ENCODE data around the gene E2F2.
A peak's percentile ranks its signal among the peaks of the same experiment; 100 is the strongest.

E2F2 gene

GRCh38 chr1:23473037-23473800 lies 57.8 kb downstream of the E2F2 start:
- peak overlapping the region; percentile 23; the same call in 1 of the 2 replicates for H3K27ac ChIP-seq
- TF ChIP-seq, protein P1, sequence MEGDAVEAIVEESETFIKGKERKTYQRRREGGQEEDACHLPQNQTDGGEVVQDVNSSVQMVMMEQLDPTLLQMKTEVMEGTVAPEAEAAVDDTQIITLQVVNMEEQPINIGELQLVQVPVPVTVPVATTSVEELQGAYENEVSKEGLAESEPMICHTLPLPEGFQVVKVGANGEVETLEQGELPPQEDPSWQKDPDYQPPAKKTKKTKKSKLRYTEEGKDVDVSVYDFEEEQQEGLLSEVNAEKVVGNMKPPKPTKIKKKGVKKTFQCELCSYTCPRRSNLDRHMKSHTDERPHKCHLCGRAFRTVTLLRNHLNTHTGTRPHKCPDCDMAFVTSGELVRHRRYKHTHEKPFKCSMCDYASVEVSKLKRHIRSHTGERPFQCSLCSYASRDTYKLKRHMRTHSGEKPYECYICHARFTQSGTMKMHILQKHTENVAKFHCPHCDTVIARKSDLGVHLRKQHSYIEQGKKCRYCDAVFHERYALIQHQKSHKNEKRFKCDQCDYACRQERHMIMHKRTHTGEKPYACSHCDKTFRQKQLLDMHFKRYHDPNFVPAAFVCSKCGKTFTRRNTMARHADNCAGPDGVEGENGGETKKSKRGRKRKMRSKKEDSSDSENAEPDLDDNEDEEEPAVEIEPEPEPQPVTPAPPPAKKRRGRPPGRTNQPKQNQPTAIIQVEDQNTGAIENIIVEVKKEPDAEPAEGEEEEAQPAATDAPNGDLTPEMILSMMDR (conservative IDR thresholded peaks at IDR 0.05) = no peak

GRCh38 chr1:23472351-23473036 lies 58.5 kb downstream of the E2F2 start:
- TF ChIP-seq, protein P1 (conservative IDR thresholded peaks at IDR 0.05) = no peak
- peak overlapping the region; percentile 23; the same call in 1 of the 2 replicates for H3K27ac ChIP-seq

- peak overlapping the region; percentile 23 for H3K27ac ChIP-seq
- TF ChIP-seq, protein P1 (conservative IDR thresholded peaks at IDR 0.05) = no peak
These were observed 59.5 kb downstream of the E2F2 start for GRCh38 chr1:23471473-23472075.

DNA sequence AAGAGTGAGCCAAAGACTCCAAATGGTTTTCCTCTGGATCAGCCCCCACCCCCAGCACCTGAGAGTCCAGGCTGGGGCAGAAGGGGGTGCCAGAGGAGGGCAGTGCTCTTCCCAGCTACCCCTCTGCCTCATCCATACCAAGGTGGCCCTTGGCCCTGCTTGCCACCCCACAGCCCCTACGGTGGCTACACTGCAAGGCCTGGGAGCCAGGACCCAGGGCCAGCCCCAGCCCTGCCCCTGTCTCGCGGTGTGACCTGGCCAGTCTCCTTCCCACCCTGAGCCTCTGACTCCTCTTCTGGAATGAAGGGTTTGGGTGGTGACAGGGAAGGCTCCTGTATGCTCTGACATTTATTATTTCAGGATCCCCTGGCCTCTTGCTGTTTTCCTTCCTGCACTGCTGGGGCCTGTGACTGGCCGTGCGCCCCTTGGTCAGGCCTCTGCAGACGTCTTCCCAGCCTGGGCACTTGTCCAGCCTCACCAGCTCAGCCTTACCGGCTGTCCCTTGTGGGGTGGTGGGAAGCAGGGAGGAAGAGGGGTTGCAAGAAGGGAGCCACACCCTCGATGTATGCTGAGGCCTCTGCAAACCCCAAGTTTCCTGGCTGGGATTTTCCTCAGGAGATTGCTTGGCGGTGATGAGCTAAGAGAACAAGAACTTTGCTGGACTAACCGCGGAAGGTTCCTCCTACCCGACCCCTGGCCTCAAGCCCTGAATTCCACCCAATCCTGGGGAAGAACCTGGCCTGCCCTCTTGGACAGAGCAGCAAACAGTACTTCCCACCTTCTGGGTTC lies 60.6 kb downstream of the E2F2 start:
- H3K27ac ChIP-seq = no peak overlapping the region
- TF ChIP-seq, protein P1 (conservative IDR thresholded peaks at IDR 0.05) = no peak

DNA sequence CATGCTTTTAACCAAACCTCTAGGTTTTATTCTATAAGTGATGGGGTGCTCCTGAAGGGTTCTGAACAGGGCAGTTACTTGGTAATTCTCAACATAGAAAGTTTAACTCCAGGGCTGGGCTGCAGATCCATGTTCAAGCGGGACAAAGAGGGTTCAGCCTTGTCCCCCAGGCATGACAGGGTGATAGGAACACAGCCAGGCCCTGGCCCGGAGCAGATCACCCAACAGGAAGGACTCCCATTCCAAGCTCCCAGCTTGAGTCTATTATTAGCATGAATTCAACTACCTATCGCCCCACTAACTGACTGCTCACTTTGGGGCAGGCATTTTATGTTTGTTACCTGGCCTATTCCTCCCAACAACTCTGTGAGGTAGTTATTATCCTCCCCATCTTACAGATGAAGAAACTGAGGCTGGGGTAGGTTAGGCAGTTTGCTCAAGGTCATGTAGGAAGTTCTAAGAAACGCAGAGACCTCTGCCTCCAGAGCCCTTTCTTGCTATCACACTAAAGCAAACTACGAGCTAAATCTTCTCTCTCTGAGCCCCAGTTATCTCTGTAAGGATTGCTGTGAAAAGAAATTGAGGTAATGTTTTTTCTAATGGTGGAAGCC lies 61.6 kb downstream of the E2F2 start:
- no peak overlapping the region for H3K27ac ChIP-seq
- TF ChIP-seq, protein P1 (conservative IDR thresholded peaks at IDR 0.05) = no peak

DNA sequence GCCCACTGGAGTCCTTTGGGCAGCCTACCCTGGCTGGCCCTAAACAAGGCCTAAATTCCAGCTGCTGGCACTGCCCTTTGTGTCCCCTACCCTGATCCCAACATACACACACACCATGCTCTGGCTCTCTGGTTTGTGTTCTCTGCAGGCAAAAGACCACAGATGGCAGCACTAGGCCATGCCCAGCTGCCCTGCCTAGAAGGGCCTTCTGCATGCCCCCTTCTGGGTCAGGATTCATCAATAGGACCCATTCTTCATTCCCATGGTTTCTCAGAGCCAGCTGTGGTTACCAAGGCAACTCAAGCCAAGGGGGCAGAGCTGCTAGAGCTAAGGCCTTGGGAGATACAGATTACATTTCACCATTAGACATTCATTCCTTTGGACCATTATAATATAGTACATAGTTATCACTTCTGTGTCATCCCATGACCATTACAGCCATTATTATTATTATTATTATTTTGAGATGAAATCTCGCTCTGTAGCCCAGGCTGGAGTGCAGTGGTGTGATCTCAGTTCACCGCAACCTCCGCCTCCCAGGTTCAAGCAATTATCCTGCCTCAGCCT lies 64.5 kb downstream of the E2F2 start:
- TF ChIP-seq, protein P1 (conservative IDR thresholded peaks at IDR 0.05) = no peak
- H3K27ac ChIP-seq = no peak overlapping the region
